PFSK-1 (cell line): Measurements from ENCODE around the gene BARX1.

Experiments
- FOXP2 ChIP-seq: optimal IDR thresholded peaks from 2 replicates; pipeline ENCODE3; 2011; ENCODE audit warnings: borderline replicate concordance, control low read depth, inconsistent platforms; ENCODE audit not compliant: insufficient read depth; ENCODE audit errors: extremely low read length, extremely low read depth
- POLR2AphosphoS5 ChIP-seq: IDR thresholded peaks from 2 replicates; pipeline ENCODE4 v1.6.1; 2012; ENCODE audit warnings: low read depth, mild to moderate bottlenecking, control low read depth, low read length, moderate library complexity
- SIN3A ChIP-seq: IDR thresholded peaks from 2 replicates; pipeline ENCODE4 v1.6.1; 2012; ENCODE audit warnings: mild to moderate bottlenecking, low read length, moderate library complexity, borderline replicate concordance; ENCODE audit not compliant: insufficient read depth
- TAF1 ChIP-seq: IDR thresholded peaks from 2 replicates; pipeline ENCODE4 v1.6.1; 2012; ENCODE audit warnings: low read length, control low read depth, borderline replicate concordance; ENCODE audit not compliant: insufficient read depth
- TF ChIP-seq, protein P1 (sequence below), 2 experiments: IDR thresholded peaks; 2 replicates each; pipeline versions ENCODE4 v1.6.1 to v1.8.0; 2011 to 2012; ENCODE audit warnings: low read depth in 2 of 2, low read length in 2 of 2, control low read depth in 1 of 2, inconsistent platforms in 1 of 2, mild to moderate bottlenecking in 1 of 2, moderate library complexity in 1 of 2; ENCODE audit not compliant: insufficient read depth in 1 of 2

The BARX1 gene

GRCh38 chr9:93975262-93975661 is 20.1 kb upstream of the BARX1 start:
- TF ChIP-seq SIN3A (no peak), TAF1 (no peak), FOXP2 (no peak), POLR2AphosphoS5 (no peak)
- TF ChIP-seq, protein P1, sequence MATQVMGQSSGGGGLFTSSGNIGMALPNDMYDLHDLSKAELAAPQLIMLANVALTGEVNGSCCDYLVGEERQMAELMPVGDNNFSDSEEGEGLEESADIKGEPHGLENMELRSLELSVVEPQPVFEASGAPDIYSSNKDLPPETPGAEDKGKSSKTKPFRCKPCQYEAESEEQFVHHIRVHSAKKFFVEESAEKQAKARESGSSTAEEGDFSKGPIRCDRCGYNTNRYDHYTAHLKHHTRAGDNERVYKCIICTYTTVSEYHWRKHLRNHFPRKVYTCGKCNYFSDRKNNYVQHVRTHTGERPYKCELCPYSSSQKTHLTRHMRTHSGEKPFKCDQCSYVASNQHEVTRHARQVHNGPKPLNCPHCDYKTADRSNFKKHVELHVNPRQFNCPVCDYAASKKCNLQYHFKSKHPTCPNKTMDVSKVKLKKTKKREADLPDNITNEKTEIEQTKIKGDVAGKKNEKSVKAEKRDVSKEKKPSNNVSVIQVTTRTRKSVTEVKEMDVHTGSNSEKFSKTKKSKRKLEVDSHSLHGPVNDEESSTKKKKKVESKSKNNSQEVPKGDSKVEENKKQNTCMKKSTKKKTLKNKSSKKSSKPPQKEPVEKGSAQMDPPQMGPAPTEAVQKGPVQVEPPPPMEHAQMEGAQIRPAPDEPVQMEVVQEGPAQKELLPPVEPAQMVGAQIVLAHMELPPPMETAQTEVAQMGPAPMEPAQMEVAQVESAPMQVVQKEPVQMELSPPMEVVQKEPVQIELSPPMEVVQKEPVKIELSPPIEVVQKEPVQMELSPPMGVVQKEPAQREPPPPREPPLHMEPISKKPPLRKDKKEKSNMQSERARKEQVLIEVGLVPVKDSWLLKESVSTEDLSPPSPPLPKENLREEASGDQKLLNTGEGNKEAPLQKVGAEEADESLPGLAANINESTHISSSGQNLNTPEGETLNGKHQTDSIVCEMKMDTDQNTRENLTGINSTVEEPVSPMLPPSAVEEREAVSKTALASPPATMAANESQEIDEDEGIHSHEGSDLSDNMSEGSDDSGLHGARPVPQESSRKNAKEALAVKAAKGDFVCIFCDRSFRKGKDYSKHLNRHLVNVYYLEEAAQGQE (IDR thresholded peaks at IDR 0.05; ENCODE audit: insufficient read depth in 1 of 2, low read depth in 2 of 2, low read length in 2 of 2) = no peak

- no peak for TF ChIP-seq FOXP2
- TF ChIP-seq, protein P1 (IDR thresholded peaks at IDR 0.05; ENCODE audit: insufficient read depth in 1 of 2, low read depth in 2 of 2, low read length in 2 of 2) = no peak
- TF ChIP-seq TAF1 = no peak
- no peak for TF ChIP-seq POLR2AphosphoS5
- no peak for TF ChIP-seq SIN3A
Measured at GRCh38 chr9:93974151-93974550, 19.0 kb upstream of the BARX1 start.

DNA sequence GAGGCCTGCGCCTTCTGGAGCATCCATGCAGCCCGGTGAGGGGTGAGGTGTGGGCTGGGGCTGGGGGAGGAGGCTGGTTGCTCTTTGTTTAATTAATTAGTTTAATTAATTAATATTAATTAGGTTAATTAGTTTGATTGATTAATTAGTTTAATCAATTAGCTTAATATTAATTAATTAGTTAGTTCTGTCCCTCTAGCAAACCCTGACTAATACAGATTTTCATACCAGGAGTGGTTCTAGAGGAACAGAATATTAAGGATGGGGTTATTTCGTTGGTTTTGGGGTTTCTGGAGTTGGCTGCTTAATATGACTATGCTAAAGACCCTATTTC is 14.1 kb upstream of the BARX1 start:
- TF ChIP-seq SIN3A (no peak), POLR2AphosphoS5 (no peak), FOXP2 (no peak), TAF1 (no peak)
- TF ChIP-seq, protein P1 (IDR thresholded peaks at IDR 0.05; ENCODE audit: insufficient read depth in 1 of 2, low read depth in 2 of 2, low read length in 2 of 2) = no peak

GRCh38 chr9:93968451-93969327 is 13.5 kb upstream of the BARX1 start:
- TF ChIP-seq POLR2AphosphoS5 (no peak), TAF1 (no peak), FOXP2 (no peak), SIN3A (no peak)
- TF ChIP-seq, protein P1 (IDR thresholded peaks at IDR 0.05; ENCODE audit: insufficient read depth in 1 of 2, low read depth in 2 of 2, low read length in 2 of 2) = no peak
